SH-SY5Y (cell line): ENCODE results near the gene CPNE9.

ENCODE experiments used
- GATA2 ChIP-seq: IDR thresholded peaks from 2 replicates; pipeline ENCODE4 v1.6.1; 2011; ENCODE audit warnings: mild to moderate bottlenecking, low read depth, low read length
- GATA3 ChIP-seq: IDR thresholded peaks from 2 replicates; pipeline ENCODE4 v1.6.1; 2011; ENCODE audit warnings: low read depth, mild to moderate bottlenecking, low read length, moderate library complexity

GRCh38 chr3:9769426-9770275 is 66.0 kb downstream of the CPNE9 start, which contains the start of gene CAMK1:
- TF ChIP-seq GATA3, result no peak
- no peak for TF ChIP-seq GATA2
